HG03139 (cell line): ENCODE results near the gene TACC2.

Source experiments
- ATAC-seq: cut with Tn5 transposase; IDR thresholded peaks from one replicate; pipeline ENCODE4 v1.9.1; 2021; ENCODE audit not compliant: unreplicated experiment

Gene TACC2

GRCh38 chr10:122208571-122209430 is 219.8 kb downstream of the TACC2 start:
- no peak for ATAC-seq

GRCh38 chr10:122210481-122211265 is 221.7 kb downstream of the TACC2 start:
- ATAC-seq = no peak

- no peak for ATAC-seq
Measured at GRCh38 chr10:122213364-122213763, 224.4 kb downstream of the TACC2 start.

- ATAC-seq = no peak
Measured at GRCh38 chr10:122213766-122214165, 224.8 kb downstream of the TACC2 start.

- no peak for ATAC-seq
Measured at GRCh38 chr10:122216047-122216446, 227.1 kb downstream of the TACC2 start.

- ATAC-seq = no peak
Measured at GRCh38 chr10:122219340-122219739, 230.4 kb downstream of the TACC2 start.

- no peak for ATAC-seq
Measured at GRCh38 chr10:122220736-122221135, 231.8 kb downstream of the TACC2 start.

GRCh38 chr10:122221958-122222357 is 233.0 kb downstream of the TACC2 start:
- ATAC-seq = no peak

GRCh38 chr10:122222638-122223037 is 233.7 kb downstream of the TACC2 start:
- ATAC-seq = no peak

- no peak for ATAC-seq
Measured at GRCh38 chr10:122224159-122224558, 235.2 kb downstream of the TACC2 start.

- no peak for ATAC-seq
Measured at GRCh38 chr10:122225330-122225729, 236.4 kb downstream of the TACC2 start.

GRCh38 chr10:122227754-122228153 is 238.8 kb downstream of the TACC2 start:
- ATAC-seq = no peak

- no peak for ATAC-seq
Measured at GRCh38 chr10:122229666-122230065, 240.7 kb downstream of the TACC2 start.

GRCh38 chr10:122230222-122230621 is 241.3 kb downstream of the TACC2 start:
- no peak for ATAC-seq

- no peak for ATAC-seq
Measured at GRCh38 chr10:122232769-122233168, 243.8 kb downstream of the TACC2 start.

- ATAC-seq = no peak
Measured at GRCh38 chr10:122233857-122234348, 244.9 kb downstream of the TACC2 start.

GRCh38 chr10:122234416-122234815 is 245.5 kb downstream of the TACC2 start:
- ATAC-seq = no peak

- no peak for ATAC-seq
Measured at GRCh38 chr10:122236690-122237306, 247.8 kb downstream of the TACC2 start.

GRCh38 chr10:122237331-122237990 is 248.5 kb downstream of the TACC2 start:
- ATAC-seq = no peak

GRCh38 chr10:122239578-122240257 is 250.8 kb downstream of the TACC2 start:
- ATAC-seq = no peak
